Ishikawa (cell line): ENCODE results near the gene FGFR3.

Experiments
- EP300 ChIP-seq: IDR thresholded peaks from 2 replicates; pipeline ENCODE4 v1.6.1; 2012; ENCODE audit warnings: borderline replicate concordance
- NFIC ChIP-seq: IDR thresholded peaks from 2 replicates; pipeline ENCODE4 v1.6.1; 2012
- RAD21 ChIP-seq: IDR thresholded peaks from 2 replicates; pipeline ENCODE4 v1.6.1; 2012; ENCODE audit warnings: low read depth
- TF ChIP-seq, protein P1 (sequence below): IDR thresholded peaks from 2 replicates; pipeline ENCODE4 v1.6.1; 2012

DNA sequence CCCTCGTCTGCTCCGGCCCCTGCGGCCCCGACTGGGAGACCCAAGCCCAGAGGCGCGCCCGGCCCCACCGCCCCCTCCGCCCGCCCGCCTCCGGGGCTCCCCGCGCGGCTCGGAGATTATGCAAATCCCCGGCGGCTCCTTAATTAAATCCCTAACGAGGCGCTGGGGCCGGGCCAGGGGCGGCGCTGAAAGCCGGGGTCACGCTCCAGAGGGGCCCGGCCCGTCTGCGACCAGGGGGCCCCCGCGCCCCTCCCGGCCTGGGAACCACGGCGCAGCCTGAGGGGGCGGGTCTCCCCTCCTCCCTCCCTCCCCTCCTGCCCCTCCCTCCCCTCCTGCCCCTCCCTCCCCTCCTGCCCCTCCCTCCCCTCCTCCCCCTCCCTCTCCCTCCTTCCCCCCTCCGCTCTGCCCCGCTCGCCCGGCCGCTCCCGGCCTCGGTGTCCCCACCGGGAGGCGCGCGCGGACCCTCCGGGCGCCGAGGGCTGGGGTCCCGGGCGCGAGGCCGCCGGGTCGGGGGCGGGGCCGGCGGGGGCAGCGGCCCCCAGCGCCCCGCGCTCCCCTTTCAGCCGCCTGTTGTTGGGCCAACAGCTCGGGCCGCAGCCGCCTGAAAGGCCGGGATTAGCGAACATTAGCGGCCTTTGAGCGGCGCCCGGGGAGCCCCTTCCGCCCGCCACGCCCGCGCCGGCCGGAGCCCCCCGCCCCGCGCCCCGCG lies 25.9 kb upstream of the FGFR3 start:
- TF ChIP-seq NFIC (no peak), EP300 (no peak), RAD21 (no peak)
- TF ChIP-seq, protein P1, sequence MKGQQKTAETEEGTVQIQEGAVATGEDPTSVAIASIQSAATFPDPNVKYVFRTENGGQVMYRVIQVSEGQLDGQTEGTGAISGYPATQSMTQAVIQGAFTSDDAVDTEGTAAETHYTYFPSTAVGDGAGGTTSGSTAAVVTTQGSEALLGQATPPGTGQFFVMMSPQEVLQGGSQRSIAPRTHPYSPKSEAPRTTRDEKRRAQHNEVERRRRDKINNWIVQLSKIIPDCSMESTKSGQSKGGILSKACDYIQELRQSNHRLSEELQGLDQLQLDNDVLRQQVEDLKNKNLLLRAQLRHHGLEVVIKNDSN = no peak
